Bronchial epithelial cell (primary cell): ENCODE data around the gene PASD1. TPM values are rescaled to one million over a fixed set of nuclear protein-coding genes. Genes with fewer than 3 reads are reported as not detected.
"Not testable (repeated sequence)": the region's sequence is repeated elsewhere in the genome, so short reads cannot be mapped to it uniquely, and the experiment has no call there.

Experiments used
- DNase-seq: peaks from one replicate; pipeline ENCODE4 v3.0.0-alpha.2; 2010; ENCODE audit warnings: low read depth
- FAIRE-seq: peaks from 2 replicates; lab custom pipeline; 2011; peaks lifted over from hg19 to GRCh38; lab: Jason Lieb, UNC
- H3K27me3 ChIP-seq: 2 replicates; pipeline ENCODE4 v1.5.1; 2011; ENCODE audit warnings: low read length; ENCODE audit not compliant: control insufficient read depth, insufficient read depth
- H3K36me3 ChIP-seq: 2 replicates; pipeline ENCODE4 v1.5.1; 2011; ENCODE audit warnings: low read length; ENCODE audit not compliant: control insufficient read depth, insufficient read depth
- H3K4me3 ChIP-seq: 2 replicates; pipeline ENCODE4 v1.5.1; 2011; ENCODE audit warnings: mild to moderate bottlenecking, low read depth, low read length, control low read depth
- total RNA-seq: library from RNA; depleted of rRNA; stranded (reverse); fragments of >200 nt; gene quantifications from 2 replicates; pipeline ENCODE4 v1.2.1, GENCODE V29; 2014
- TF ChIP-seq, protein P1 (sequence below): IDR thresholded peaks from 2 replicates; pipeline ENCODE4 v1.5.1; 2011; ENCODE audit warnings: mild to moderate bottlenecking, moderate library complexity, low read length, control low read depth, inconsistent platforms; ENCODE audit not compliant: insufficient read depth, severe bottlenecking

PASD1 gene
- total RNA-seq, 1 donor from 2014 or later = not detected

DNA sequence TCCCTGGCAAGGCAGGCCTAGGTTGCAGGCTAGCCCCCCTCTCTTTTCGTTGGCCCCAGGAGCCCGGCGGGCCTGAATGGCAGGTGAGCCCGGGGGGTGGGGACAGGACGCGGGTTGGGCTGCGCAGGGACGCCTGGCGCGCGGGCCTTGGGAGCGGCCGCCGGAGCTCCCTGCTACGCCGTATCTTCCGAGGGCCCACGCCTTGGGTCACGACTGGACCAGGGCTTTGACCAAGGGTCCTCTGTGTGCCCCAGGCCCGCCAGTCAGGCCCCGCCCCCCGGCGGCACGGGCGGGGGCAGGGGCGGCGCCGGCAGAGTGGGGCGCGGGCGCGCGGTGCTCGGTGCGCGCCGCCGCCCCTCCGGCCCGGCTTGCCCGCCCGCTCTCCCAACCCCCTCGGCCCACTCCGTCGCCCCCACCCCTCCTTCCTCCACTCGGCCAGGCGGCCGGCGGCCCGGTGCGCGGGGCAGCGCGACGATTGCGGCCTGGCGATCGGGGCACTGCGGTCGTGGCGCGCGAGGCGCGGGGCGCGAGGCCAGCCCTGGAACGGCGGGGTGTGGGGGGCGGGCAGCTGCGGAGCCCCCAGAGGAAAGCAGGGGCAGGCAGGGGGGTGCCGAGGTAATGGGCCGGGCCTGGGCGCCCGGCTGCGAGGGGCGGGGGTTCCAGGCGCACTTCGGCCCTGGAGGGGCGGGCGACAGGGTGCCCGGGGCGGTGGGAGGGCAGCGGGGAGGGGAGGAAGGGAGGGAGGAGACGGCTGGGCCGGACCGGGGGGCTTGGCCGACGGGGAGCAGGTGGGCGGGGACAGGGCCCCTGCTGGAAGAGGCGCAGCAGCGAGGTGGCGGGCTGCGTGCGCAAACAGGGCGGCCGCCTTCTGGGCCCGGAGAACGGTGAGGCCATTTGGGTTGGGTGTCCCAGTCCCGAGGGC lies 131.4 kb downstream of the PASD1 start, which contains the start of gene PRRG3:
TSS of gene PRRG3 (plus strand) at position 798 of the 922 bp plus-strand sequence. CDS start 3,357 bp downstream, outside the sequence.
- H3K4me3 ChIP-seq = no peak within 1 kb of the TSS
- FAIRE-seq (no peak), DNase-seq (no peak)
- TF ChIP-seq, protein P1, sequence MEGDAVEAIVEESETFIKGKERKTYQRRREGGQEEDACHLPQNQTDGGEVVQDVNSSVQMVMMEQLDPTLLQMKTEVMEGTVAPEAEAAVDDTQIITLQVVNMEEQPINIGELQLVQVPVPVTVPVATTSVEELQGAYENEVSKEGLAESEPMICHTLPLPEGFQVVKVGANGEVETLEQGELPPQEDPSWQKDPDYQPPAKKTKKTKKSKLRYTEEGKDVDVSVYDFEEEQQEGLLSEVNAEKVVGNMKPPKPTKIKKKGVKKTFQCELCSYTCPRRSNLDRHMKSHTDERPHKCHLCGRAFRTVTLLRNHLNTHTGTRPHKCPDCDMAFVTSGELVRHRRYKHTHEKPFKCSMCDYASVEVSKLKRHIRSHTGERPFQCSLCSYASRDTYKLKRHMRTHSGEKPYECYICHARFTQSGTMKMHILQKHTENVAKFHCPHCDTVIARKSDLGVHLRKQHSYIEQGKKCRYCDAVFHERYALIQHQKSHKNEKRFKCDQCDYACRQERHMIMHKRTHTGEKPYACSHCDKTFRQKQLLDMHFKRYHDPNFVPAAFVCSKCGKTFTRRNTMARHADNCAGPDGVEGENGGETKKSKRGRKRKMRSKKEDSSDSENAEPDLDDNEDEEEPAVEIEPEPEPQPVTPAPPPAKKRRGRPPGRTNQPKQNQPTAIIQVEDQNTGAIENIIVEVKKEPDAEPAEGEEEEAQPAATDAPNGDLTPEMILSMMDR = no peak
- no peaks in the 10 kb centered on the region for H3K27me3 ChIP-seq
- no peaks in the 10 kb centered on the region for H3K36me3 ChIP-seq

DNA sequence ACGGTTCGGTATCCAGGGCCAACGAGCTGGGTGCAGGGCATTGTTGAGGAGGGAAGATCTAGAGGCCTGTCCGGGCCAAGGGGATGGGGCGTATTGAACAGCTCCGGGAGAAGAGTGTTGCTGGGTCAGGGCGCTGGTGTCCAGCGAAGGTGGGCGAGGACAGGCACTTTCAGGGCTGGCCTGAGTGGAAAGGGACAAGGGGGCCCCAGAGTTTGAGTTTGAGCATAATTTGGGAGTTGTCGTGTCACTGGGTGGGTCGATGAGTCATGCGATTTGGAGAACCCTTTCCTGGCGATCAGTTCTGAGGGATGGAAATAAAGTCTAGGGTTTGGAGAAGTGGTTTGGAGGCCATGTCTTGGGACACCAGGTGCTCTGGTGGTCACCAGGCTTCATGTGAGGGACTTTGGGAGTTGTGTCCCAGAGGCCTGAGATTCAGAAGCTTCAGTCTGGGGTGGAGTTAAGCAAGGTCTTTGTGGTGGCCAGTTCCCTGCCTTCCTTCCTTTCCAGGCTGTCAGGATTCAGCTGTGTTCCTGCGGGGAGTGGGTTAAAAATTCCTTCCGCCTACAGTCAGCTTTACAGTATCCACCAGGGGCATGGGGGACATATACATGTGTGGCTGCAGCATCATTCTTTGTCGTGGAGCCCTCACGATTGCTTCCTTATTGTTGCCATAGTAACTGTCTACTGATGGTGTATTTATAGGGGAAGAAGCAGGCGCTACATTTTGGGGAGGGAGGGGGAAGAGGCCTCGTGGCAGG lies 132.3 kb downstream of the PASD1 start:
- no peaks in the 10 kb centered on the region for H3K27me3 ChIP-seq
- TF ChIP-seq, protein P1 = no peak
- H3K4me3 ChIP-seq = no peak overlapping the region
- FAIRE-seq (no peak), DNase-seq (no peak)
- H3K36me3 ChIP-seq = no peaks in the 10 kb centered on the region

DNA sequence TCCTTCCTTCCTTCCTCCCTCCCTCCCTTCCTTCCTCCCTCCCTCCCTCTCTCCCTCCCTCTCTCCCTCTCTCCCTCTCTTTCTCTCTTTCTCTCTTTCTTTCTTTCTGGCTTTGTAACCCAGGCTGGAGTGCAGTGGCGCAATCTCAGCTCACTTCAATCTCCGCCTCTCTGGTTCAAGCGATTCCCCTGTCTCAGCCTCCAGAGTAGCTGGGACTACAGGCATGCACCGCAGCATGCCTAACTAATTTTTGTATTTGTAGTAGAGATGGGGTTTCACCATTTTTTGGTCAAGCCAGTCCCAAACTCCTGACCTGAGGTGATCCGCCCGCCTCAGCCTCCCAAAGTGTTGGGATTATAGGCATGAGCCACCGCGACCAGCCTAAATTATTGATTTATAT lies 133.6 kb downstream of the PASD1 start:
- not testable (repeated sequence) for DNase-seq, H3K36me3 ChIP-seq, H3K27me3 ChIP-seq, H3K4me3 ChIP-seq, FAIRE-seq

DNA sequence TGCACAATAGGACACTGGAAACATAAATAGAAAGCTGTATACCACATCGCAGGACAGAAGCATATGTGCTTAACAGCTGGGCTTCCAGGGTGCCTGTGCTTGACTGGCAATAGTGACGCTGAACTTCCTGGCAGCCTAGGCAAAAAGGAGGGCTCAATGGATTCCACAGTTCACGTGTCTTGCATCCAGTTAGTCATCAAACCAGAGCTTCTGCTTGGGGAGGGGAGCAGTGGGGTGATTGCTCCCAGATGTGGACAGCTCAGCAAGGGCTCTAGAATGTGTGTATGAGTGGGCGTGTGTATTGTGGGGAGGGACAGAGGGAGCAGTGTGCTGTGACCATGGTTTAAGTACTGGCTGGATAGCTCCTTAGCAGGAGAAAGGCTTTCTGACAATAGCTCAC lies 134.0 kb downstream of the PASD1 start:
- no peaks in the 10 kb centered on the region for H3K27me3 ChIP-seq
- FAIRE-seq (no peak), DNase-seq (no peak)
- no peak overlapping the region for H3K4me3 ChIP-seq
- H3K36me3 ChIP-seq = no peaks in the 10 kb centered on the region
- TF ChIP-seq, protein P1 = no peak

DNA sequence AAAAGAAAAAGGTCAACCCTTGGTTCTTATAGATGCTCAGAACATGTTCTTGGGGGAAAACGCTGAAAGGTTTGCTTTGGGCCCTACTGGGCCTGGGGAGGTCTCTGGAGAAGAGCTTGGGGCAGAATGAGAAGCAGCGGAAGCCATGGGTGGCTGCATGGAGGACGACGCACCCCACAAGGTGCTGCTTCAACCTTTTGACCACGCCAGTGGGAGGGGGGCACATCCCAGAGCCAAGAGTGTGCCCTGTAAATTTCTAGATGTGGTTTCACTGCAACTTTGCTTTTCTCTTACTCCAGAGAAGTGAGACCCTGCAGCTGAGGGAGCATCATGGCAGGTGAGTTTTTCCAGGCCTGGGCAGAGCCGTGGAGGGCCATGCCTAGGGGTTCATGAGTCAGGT lies 135.0 kb downstream of the PASD1 start:
- H3K36me3 ChIP-seq = no peaks in the 10 kb centered on the region
- TF ChIP-seq, protein P1 = no peak
- H3K4me3 ChIP-seq = no peak overlapping the region
- FAIRE-seq (no peak), DNase-seq (no peak)
- H3K27me3 ChIP-seq = no peaks in the 10 kb centered on the region

DNA sequence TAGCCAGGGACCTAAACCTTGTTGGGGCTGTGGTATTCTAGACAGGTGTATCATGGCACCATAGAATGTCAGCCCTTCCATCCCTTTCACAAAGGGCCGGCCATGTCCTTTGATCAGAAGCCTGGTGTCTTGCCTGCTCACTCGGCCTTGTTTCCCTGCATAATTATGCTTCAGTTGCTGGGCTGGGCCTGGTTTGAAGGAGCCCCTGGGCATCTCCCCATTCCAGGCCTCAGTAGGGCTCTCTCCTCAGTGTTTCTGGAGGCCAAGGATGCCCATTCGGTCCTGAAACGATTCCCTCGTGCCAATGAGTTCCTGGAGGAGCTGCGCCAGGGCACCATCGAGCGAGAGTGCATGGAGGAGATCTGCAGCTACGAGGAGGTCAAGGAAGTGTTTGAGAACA lies 136.3 kb downstream of the PASD1 start:
- FAIRE-seq = no peak

More for the DNA sequence above, 136.3 kb downstream of the PASD1 start:
- Histone ChIP-seq H3K4me3 (no peak overlapping the region), H3K36me3 (no peaks in the 10 kb centered on the region), H3K27me3 (no peaks in the 10 kb centered on the region)
- no peak for DNase-seq
- TF ChIP-seq, protein P1 = no peak
